ENCODE data around the gene RUBCNL.

- no peak for TF ChIP-seq POLR2AphosphoS5 (IDR thresholded peaks at IDR 0.05)
- TF ChIP-seq, protein P1, sequence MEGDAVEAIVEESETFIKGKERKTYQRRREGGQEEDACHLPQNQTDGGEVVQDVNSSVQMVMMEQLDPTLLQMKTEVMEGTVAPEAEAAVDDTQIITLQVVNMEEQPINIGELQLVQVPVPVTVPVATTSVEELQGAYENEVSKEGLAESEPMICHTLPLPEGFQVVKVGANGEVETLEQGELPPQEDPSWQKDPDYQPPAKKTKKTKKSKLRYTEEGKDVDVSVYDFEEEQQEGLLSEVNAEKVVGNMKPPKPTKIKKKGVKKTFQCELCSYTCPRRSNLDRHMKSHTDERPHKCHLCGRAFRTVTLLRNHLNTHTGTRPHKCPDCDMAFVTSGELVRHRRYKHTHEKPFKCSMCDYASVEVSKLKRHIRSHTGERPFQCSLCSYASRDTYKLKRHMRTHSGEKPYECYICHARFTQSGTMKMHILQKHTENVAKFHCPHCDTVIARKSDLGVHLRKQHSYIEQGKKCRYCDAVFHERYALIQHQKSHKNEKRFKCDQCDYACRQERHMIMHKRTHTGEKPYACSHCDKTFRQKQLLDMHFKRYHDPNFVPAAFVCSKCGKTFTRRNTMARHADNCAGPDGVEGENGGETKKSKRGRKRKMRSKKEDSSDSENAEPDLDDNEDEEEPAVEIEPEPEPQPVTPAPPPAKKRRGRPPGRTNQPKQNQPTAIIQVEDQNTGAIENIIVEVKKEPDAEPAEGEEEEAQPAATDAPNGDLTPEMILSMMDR (IDR thresholded peaks at IDR 0.05): no peak
Measured at GRCh38 chr13:46304546-46304945, 82.5 kb downstream of the RUBCNL start.

Data from gastroesophageal sphincter (tissue), 3 donors.